ENCODE data around the gene STRN3.

Gene STRN3

GRCh38 chr14:30869551-30870155, 156.5 kb downstream of the STRN3 start:
- DNase-seq = no peak

GRCh38 chr14:30868736-30869135, 157.4 kb downstream of the STRN3 start:
- no peak for DNase-seq

- no peak for DNase-seq
These were observed 161.2 kb downstream of the STRN3 start for GRCh38 chr14:30864934-30865333.

- DNase-seq = no peak
These were observed 165.0 kb downstream of the STRN3 start for GRCh38 chr14:30861200-30861599.

- no peak for DNase-seq
These were observed 170.7 kb downstream of the STRN3 start for GRCh38 chr14:30855345-30856037.

- DNase-seq = no peak
These were observed 171.7 kb downstream of the STRN3 start for GRCh38 chr14:30854492-30854891.

- no peak for DNase-seq
These were observed 172.2 kb downstream of the STRN3 start for GRCh38 chr14:30853946-30854345.

- no peak for DNase-seq
These were observed 176.2 kb downstream of the STRN3 start for GRCh38 chr14:30849983-30850382.

GRCh38 chr14:30849354-30849753, 176.8 kb downstream of the STRN3 start:
- no peak for DNase-seq

- no peak for DNase-seq
These were observed 177.5 kb downstream of the STRN3 start for GRCh38 chr14:30848449-30849240.

Data from HCEC 1CT (cell line).